Subcutaneous abdominal adipose tissue (tissue), 5 donors: ENCODE measurements around the gene RAF1.
A peak's percentile ranks its signal among the peaks of the same experiment; 100 is the strongest.
"Not testable (repeated sequence)": the region's sequence is repeated elsewhere in the genome, so short reads cannot be mapped to it uniquely, and the experiment has no call there.

Experiments
- H3K27ac ChIP-seq: one replicate; pipeline ENCODE4 v1.7.0; 2013; ENCODE audit warnings: low read depth, mild to moderate bottlenecking, inconsistent platforms, low read length, moderate library complexity
- H3K27me3 ChIP-seq, 5 donors: one replicate each; pipeline ENCODE4 v1.7.0; 2013; ENCODE audit warnings: low read length in 5 of 5, inconsistent platforms in 1 of 5; ENCODE audit not compliant: control insufficient read depth in 5 of 5, insufficient read depth in 4 of 5
- H3K36me3 ChIP-seq, 5 donors: one replicate each; pipeline ENCODE4 v1.7.0; 2013; ENCODE audit warnings: low read length in 5 of 5; ENCODE audit not compliant: control insufficient read depth in 5 of 5, insufficient read depth in 5 of 5
- H3K4me1 ChIP-seq, 5 donors: one replicate each; pipeline ENCODE4 v1.7.0; 2013; ENCODE audit warnings: low read length in 5 of 5, mild to moderate bottlenecking in 3 of 5, moderate library complexity in 1 of 5; ENCODE audit not compliant: control insufficient read depth in 5 of 5, insufficient read depth in 5 of 5
- H3K4me3 ChIP-seq, 5 donors: one replicate each; pipeline ENCODE4 v1.7.0; 2013; ENCODE audit warnings: low read length in 5 of 5, low read depth in 1 of 5
- H3K9ac ChIP-seq, 5 donors: one replicate each; pipeline ENCODE4 v1.7.0; 2013; ENCODE audit warnings: low read length in 5 of 5, mild to moderate bottlenecking in 4 of 5, moderate library complexity in 3 of 5
- H3K9me3 ChIP-seq, 5 donors: one replicate each; pipeline ENCODE4 v1.7.0; 2013; ENCODE audit warnings: low read length in 5 of 5; ENCODE audit not compliant: control insufficient read depth in 5 of 5
- donor health status: healthy.
- donor health status: healthy.
- donor health status: healthy.
- donor health status: healthy.
- donor health status: healthy.

Gene RAF1

DNA sequence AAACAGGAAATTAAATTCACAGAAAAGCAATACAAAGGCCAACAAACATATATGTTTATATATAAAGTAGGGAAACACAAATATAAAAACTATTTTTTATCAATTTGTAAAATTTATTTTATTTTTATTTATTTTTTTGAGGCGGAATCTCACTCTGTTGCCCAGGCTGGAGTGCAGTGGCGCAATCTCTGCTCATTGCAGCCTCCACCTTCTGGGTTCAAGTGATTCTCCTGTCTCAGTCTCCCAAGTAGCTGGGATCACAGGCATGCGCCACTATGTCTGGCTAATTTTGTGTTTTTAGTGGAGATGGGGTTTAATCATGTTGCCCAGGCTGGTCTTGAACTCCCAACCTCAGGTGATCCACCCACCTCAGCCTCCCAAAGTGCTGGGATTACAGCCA is 39.0 kb downstream of the RAF1 start:
- not testable (repeated sequence) for H3K27me3 ChIP-seq, H3K9me3 ChIP-seq, H3K27ac ChIP-seq, H3K36me3 ChIP-seq, H3K9ac ChIP-seq, H3K4me3 ChIP-seq
- peaks cover 0 to 16% (median 5%) of the 10 kb centered on the region in 5 donors for H3K4me1 ChIP-seq

DNA sequence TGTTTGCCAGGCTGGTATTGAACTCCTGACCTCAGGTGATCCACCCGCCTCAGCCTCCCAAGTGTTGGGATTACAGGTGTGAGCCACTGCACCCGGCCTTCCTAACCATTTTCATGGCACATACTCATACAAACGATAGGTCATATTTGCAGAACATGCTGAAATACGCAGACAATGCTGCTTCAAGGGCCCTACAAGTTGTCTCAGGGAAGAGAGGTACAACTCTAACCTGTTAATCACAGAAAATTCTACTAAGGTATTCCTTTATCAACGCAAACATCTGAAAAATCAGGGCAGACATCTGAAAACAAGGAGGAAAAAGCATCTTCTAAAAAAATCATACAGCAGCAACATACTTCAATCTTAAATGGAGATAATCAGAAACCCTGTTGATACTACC is 39.9 kb downstream of the RAF1 start:
- Histone ChIP-seq H3K9me3 (no peaks in the 10 kb centered on the region), H3K27me3 (no peaks in the 10 kb centered on the region), H3K4me3 (no peak overlapping the region), H3K9ac (no peak overlapping the region), H3K27ac (no peak overlapping the region), H3K36me3 (no peaks in the 10 kb centered on the region), H3K4me1 (peaks cover 0 to 10% (median 3%) of the 10 kb centered on the region in 5 donors)

DNA sequence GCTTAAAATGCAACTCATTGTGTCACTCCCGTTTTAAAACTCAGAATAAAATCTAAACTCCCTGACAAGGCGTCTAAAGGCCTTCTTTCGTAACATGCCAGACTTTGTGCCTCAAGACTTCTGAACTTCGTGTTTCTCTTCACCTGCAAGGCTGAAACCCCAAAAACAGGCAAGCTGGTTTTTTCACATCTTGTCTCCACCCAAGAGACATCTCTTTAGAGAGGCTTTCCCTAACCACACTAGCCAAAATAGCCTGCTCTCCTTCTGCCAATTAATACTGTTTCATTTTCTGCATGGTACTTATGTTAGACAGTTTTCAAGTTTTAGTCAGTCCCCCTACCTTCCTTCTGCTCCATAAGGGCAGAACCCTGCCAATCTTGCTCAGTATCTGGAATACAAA is 41.6 kb downstream of the RAF1 start:
- Histone ChIP-seq H3K36me3 (peaks cover 5 to 12% (median 7%) of the 10 kb centered on the region in 5 donors), H3K9ac (no peak overlapping the region), H3K27me3 (no peaks in the 10 kb centered on the region), H3K4me3 (no peak overlapping the region), H3K9me3 (no peaks in the 10 kb centered on the region), H3K27ac (no peak overlapping the region), H3K4me1 (peaks cover 0 to 10% (median 3%) of the 10 kb centered on the region in 5 donors)

DNA sequence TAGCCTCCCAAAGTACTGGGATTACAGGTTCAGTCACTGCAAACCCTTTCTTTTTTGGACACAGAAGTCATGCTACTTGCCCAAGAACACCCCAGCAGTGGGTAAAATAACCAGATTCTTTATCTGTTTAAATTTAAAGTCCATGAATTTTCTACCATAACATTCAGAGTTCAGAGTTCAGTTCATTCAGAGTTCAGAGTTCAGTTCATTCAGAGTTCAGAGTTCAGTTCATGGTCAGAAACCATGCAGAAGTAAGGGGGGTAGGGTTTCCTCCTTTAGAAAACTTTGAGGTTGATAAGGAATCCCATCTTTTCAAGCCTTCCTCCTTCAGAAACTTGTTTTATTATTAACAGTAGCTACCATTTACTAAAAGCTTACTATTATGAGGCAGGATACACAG is 43.2 kb downstream of the RAF1 start:
- Histone ChIP-seq H3K27me3 (no peaks in the 10 kb centered on the region), H3K4me1 (peaks cover 0 to 9% (median 3%) of the 10 kb centered on the region in 5 donors), H3K9me3 (no peaks in the 10 kb centered on the region), H3K36me3 (peaks cover 12 to 28% (median 13%) of the 10 kb centered on the region in 5 donors), H3K9ac (peak overlapping the region in 1 of 5 donors; percentile 4), H3K27ac (no peak overlapping the region), H3K4me3 (no peak overlapping the region)

DNA sequence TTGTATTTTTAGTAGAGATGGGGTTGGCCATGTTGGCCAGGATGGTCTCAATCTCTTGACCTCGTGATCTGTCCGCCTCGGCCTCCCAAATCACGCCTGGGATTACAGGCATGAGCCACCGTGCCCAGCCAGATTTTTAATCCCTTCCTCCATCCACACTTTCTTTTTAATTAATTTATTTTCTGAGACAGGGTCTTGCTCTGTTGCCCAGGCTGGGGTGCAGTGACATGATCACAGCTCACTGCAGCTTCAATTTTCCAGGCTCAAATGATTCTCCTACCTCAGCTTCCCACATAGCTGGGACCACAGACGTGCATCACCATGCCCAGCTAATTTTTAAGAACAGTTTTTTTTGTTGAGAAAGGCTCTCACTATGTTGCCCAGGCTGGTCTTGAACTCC is 43.6 kb downstream of the RAF1 start:
- Histone ChIP-seq H3K27me3 (no peaks in the 10 kb centered on the region), H3K36me3 (peaks cover 12 to 32% (median 16%) of the 10 kb centered on the region in 5 donors), H3K9me3 (no peaks in the 10 kb centered on the region), H3K27ac (no peak overlapping the region), H3K4me3 (no peak overlapping the region), H3K4me1 (peaks cover 0 to 5% (median 3%) of the 10 kb centered on the region in 5 donors), H3K9ac (no peak overlapping the region)

- Histone ChIP-seq H3K27ac (no peak overlapping the region), H3K9me3 (no peaks in the 10 kb centered on the region), H3K4me1 (peaks cover 0 to 5% (median 3%) of the 10 kb centered on the region in 5 donors), H3K27me3 (no peaks in the 10 kb centered on the region), H3K9ac (no peak overlapping the region), H3K36me3 (peaks cover 15 to 43% (median 23%) of the 10 kb centered on the region in 5 donors), H3K4me3 (no peak overlapping the region)
Measured at GRCh38 chr3:12618426-12618825, 45.5 kb downstream of the RAF1 start.

DNA sequence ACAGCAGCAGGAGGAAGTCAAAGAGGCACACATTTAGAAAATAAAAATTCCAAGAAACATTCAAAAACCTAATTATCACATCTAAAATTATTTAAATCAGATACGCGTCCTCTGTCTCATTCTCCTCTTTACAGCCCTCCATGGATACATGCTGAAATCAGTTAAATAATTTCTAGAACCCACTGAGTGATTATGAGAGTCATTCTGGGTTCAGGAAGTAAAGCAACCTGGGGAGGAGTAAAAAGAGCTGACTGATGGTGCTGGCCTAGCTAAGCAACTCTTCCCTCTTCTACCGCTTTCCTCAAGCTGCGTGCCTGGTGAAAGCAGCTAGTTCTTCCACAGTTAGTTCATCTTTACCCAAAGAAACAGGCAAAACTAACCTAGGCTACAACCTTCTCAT is 48.7 kb downstream of the RAF1 start:
- no peak overlapping the region for H3K9ac ChIP-seq
- peaks cover 20 to 54% (median 26%) of the 10 kb centered on the region in 5 donors for H3K36me3 ChIP-seq
- H3K4me3 ChIP-seq = no peak overlapping the region
- no peaks in the 10 kb centered on the region for H3K9me3 ChIP-seq
- no peaks in the 10 kb centered on the region for H3K4me1 ChIP-seq
- no peaks in the 10 kb centered on the region for H3K27me3 ChIP-seq
- no peak overlapping the region for H3K27ac ChIP-seq

- no peaks in the 10 kb centered on the region for H3K27me3 ChIP-seq
- no peak overlapping the region for H3K27ac ChIP-seq
- peaks cover 28 to 59% (median 34%) of the 10 kb centered on the region in 5 donors for H3K36me3 ChIP-seq
- no peaks in the 10 kb centered on the region for H3K4me1 ChIP-seq
- no peaks in the 10 kb centered on the region for H3K9me3 ChIP-seq
- no peak overlapping the region for H3K9ac ChIP-seq
- H3K4me3 ChIP-seq = no peak overlapping the region
Measured at GRCh38 chr3:12613250-12613649, 50.7 kb downstream of the RAF1 start.

GRCh38 chr3:12612514-12613226 is 51.2 kb downstream of the RAF1 start:
- Histone ChIP-seq H3K27ac (no peak overlapping the region), H3K4me1 (no peaks in the 10 kb centered on the region), H3K36me3 (peaks cover 28 to 55% (median 37%) of the 10 kb centered on the region in 5 donors), H3K9ac (no peak overlapping the region), H3K4me3 (no peak overlapping the region), H3K9me3 (no peaks in the 10 kb centered on the region), H3K27me3 (no peaks in the 10 kb centered on the region)

GRCh38 chr3:12611117-12611516 is 52.8 kb downstream of the RAF1 start:
- peaks cover 30 to 52% (median 36%) of the 10 kb centered on the region in 5 donors for H3K36me3 ChIP-seq

More at GRCh38 chr3:12611117-12611516, 52.8 kb downstream of the RAF1 start:
- H3K27me3 ChIP-seq = no peaks in the 10 kb centered on the region
- no peak overlapping the region for H3K9ac ChIP-seq
- no peaks in the 10 kb centered on the region for H3K9me3 ChIP-seq
- H3K4me3 ChIP-seq = no peak overlapping the region
- H3K27ac ChIP-seq = no peak overlapping the region
- H3K4me1 ChIP-seq = no peaks in the 10 kb centered on the region
